NCI-H526 (cell line): Measurements from ENCODE around the gene MSI2.

Source experiments
- DNase-seq, 2 experiments: peaks; one replicate each; lab custom pipeline; 2025; lab: John Stamatoyannopoulos, UW

Gene MSI2

DNA sequence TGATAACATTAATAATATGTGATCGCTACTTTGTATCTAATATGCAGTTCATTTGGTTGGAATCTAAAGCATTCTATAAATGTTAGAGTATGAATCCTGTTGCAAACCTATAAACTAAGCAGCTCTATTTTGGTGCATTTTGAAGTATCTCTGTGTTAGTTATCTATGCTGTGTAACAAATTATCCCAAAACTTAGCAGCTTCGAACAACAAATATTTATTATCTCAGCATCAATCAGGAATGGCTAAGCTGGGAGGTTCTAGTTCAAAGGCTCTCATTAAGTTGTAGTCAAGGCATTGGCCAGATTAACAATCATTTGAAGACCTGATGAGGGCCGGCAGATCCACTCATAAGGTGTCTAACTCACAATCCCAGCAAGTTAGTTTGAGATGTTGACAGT, 10.1 kb upstream of the MSI2 start:
- DNase-seq: no peak

DNA sequence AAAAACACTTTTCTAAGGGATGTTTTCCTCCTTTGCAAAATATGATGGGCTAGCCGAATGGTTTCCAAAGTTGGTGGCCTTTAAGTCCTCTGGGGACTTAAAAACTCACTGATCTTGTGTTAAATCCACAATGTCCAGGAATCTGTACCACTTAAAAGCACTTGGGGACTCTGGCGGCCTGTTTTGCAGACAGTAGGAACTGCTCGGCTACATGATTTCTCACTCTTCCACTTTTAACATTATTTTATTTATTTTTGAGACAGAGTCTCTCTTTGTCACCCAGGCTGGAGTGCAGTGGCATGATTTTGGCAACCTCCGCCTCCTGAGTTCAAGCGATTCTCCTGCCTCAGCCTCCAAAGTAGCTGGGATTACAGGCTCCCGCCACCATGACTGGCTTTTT, 9.1 kb upstream of the MSI2 start:
- no peak for DNase-seq

- DNase-seq: no peak
These were observed 8.4 kb upstream of the MSI2 start for GRCh38 chr17:57247913-57248312.

GRCh38 chr17:57249520-57249919, 6.8 kb upstream of the MSI2 start:
- DNase-seq: no peak

- DNase-seq: no peak
These were observed 5.0 kb upstream of the MSI2 start for GRCh38 chr17:57251211-57251787.

DNA sequence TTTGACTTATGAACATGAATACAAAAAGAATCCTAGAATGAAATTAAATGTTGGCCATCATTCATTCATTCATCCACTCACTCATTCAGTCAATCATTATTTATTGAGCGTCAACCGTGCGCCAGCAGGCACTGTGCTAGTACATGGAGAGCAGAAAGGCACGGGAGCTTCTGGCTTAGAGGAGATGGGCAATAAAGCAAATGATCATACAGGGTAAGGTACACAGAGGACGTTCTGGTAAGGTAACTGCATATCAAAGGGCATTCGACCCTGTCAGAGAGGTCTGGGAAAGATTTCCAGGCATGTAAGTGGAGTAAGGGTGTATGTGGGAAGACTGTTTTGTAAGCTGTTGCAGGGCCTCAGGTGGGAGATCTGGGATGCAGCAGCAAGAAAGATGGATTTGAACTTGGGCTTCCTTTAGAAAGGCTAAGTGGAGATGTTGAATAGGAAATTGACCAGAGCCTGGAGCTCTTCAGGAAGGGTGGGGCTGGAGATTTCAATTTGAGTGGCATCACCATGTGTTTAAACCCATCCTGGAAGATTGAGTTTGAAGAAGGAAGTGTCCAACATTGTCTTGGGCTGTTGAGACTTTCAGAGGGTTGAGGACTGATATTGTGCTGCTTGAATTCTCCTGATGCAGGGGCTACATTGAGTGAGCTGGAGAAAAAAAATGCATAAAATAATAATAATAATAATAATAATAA, 2.8 kb upstream of the MSI2 start:
- no peak for DNase-seq

DNA sequence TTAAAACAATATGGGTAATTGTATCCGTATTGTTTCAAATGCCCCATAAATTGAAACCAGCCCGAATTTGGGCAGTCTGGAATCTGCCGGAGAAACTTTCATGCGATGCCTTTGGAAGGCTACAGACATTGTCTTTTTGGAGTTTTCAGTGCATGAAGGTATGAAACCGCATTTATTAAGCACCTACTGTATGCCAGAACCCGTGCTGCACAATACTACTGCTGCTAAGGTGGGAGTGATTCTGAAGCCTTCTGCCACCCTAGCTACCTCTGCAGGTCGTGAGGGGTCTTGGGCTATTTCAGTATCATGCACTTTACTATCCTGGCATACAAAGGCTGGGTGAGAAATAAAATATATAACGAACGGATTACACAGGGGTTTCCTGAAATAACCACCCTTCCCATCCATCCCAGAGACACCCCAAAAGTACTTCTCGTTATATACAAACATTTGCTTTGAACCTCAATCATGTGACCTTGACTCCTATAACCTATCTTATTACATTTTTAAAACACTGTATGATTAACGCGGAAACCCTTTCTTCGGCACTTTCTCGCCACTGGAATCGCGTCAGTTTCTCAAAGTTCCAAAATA, 1.0 kb upstream of the MSI2 start:
- DNase-seq: no peak

DNA sequence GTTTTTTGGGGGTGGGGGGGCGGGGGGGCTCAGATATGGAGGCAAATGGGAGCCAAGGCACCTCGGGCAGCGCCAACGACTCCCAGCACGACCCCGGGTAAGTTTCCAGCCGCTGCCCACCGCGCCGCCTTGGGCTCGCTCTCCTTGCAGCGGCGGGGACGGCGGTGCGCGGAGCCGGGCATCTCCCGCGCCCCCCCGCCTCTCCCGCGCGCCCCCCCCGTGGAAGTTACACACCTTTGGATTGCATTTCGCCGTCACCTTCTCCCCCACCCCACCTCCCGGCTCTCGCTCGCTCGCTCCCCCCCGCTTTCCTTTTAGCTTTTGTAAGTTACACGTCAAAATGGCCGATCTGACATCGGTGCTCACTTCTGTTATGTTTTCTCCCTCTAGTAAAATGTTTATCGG, 387 bp downstream of the MSI2 start:
- DNase-seq: peak in 1 of 2 experiments; percentile 51

GRCh38 chr17:57257195-57257894, 1.0 kb downstream of the MSI2 start:
- peak in 1 of 2 experiments; percentile 40 for DNase-seq

- peak in 1 of 2 experiments; percentile 37 for DNase-seq
These were observed 1.9 kb downstream of the MSI2 start for GRCh38 chr17:57257895-57258851.

GRCh38 chr17:57259306-57259705, 3.0 kb downstream of the MSI2 start:
- DNase-seq: no peak

DNA sequence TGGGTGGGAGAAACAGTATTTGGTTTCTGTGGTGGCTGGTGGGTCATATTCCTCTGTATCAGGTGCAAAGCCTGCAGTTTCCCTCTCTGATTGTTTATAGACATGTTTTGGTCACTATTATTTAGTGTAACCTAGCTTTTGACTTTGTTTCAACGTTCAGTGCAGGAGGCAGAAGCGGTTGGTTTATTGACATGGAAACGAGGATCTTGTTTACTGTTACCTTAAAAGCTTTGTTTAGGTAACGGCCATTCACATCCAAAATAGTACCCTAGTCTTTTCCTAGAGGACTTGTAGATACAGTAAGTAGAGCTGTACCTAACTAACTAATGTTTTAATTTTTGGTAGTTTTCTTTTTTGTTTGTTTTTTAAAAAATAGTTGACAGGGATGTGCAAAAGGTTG, 3.5 kb downstream of the MSI2 start:
- DNase-seq: no peak

- no peak for DNase-seq
These were observed 4.2 kb downstream of the MSI2 start for GRCh38 chr17:57260325-57261083.

DNA sequence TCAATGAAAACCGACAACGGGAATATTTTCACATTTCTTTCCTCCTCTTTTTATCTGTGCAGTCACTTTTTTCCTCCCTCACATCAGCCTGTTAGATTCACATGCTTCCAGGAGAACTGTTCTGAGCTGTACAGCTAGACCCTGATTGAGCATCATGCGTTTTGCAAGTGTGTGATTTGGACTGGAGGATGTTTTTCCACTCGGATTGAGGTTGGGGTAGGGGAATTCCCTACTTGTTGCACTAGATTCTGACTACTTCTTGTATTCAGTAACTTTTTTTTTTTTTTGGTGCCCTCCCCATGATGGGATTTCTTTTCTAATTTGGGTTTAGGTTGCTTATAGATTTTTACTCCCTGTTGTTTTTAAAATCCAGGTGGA, 4.8 kb downstream of the MSI2 start:
- no peak for DNase-seq

DNA sequence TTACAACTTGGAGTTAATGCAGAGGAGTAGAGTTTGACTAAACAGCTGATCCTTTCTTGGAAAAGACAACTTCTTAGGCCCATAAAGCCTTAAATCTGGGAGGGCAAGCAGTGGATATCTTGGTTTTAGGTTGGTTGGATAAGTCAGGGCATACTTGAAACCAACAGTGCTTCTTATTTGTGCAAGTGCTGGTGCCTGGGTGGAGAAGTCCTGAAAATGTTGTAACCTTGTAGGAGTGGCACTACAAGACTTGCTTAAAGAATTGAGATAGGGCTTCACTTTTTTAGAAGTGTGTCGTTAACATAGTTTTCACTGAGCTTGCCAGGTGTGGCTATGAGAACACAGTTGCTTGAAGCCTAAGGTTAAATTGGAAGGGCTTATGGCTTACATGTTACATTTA, 6.2 kb downstream of the MSI2 start:
- DNase-seq: no peak

DNA sequence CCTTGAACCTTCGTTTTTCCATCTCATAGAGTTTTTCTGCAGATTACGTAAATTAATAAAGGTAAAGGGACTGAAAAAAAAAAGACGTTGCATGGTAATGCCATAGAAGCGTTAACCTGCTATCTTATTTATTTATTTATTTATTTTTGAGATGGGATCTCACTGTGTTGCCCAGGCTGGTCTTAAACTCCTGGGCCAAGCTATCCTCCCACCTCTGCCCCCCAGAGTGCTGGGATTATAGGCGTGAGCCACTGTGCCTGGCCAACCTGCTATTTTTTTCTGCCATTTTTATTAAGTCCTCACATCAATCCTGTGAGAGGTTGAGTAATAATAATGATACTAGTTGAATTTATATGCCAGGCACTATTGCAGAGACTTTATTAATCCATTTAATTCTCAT, 7.9 kb downstream of the MSI2 start:
- DNase-seq: no peak

- no peak for DNase-seq
These were observed 8.5 kb downstream of the MSI2 start for GRCh38 chr17:57264776-57265175.

DNA sequence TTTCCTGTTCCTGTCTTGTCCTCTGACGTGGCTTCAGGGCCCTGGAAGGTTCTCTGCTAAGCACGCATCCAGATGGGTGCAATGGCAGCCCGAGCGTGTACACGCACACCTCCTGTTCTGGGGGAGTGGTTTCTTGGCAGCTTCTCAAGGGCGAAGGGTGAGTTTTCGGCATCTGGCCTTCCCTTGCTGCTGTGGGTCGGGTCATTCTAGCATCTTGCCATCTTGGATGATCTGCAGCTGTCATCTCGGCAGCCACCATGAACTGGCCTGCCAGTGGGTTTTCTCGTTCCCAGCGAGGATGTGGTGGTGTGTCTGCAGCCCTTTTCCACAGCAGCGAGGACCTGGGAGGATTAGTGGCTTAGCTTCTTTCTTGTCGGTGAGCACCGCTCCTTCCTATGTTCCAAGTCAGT, 10.6 kb downstream of the MSI2 start:
- no peak for DNase-seq

DNA sequence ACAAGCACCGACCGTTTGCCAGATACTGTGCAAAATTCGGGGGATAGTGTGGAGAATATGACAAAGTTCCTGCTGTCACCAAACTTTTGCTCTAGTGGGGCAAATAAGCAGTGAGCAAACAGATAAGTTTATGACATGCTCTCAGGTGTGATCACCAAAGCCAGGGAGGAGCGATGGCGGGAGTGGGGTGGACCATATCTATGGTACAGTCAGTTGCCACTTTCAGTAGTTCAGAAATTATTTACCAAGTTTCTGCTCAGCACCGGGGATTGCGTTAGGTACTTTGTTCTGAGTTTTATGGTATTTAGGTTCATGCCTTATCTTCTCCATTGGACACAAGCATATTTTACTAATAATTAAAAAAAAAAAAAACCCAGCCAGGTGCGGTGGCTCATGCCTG, 11.9 kb downstream of the MSI2 start:
- DNase-seq: no peak

- DNase-seq: no peak
These were observed 12.7 kb downstream of the MSI2 start for GRCh38 chr17:57269052-57269451.

- no peak for DNase-seq
These were observed 13.4 kb downstream of the MSI2 start for GRCh38 chr17:57269598-57270255.
